ENCODE measurements around the gene CPLX1.

The CPLX1 gene

GRCh38 chr4:824461-825062 is 1.4 kb downstream of the CPLX1 start:
- no peak for TF ChIP-seq CTCF (conservative IDR thresholded peaks at IDR 0.05; ENCODE audit: low read depth, low read length)
- no peak overlapping the region for H3K4me3 ChIP-seq (ENCODE audit: low read length)
- DNase-seq (ENCODE audit: low read depth) = no peak

GRCh38 chr4:823761-824460 is 2.0 kb downstream of the CPLX1 start:
- H3K4me3 ChIP-seq (ENCODE audit: low read length) = no peak overlapping the region
- TF ChIP-seq CTCF (conservative IDR thresholded peaks at IDR 0.05; ENCODE audit: low read depth, low read length) = no peak
- no peak for DNase-seq (ENCODE audit: low read depth)

GRCh38 chr4:823176-823760 is 2.7 kb downstream of the CPLX1 start:
- DNase-seq (ENCODE audit: low read depth) = no peak

GRCh38 chr4:822361-823175 is 3.4 kb downstream of the CPLX1 start:
- DNase-seq (ENCODE audit: low read depth) = no peak
- no peak overlapping the region for H3K4me3 ChIP-seq (ENCODE audit: low read length)

More at GRCh38 chr4:823176-823760, 2.7 kb downstream of the CPLX1 start:
- no peak overlapping the region for H3K4me3 ChIP-seq (ENCODE audit: low read length)
- no peak for TF ChIP-seq CTCF (conservative IDR thresholded peaks at IDR 0.05; ENCODE audit: low read depth, low read length)

GRCh38 chr4:821631-822030 is 4.3 kb downstream of the CPLX1 start:
- TF ChIP-seq CTCF (conservative IDR thresholded peaks at IDR 0.05; ENCODE audit: low read depth, low read length) = no peak
- H3K4me3 ChIP-seq (ENCODE audit: low read length) = no peak overlapping the region
- DNase-seq (ENCODE audit: low read depth) = no peak

More at GRCh38 chr4:822361-823175, 3.4 kb downstream of the CPLX1 start:
- no peak for TF ChIP-seq CTCF (conservative IDR thresholded peaks at IDR 0.05; ENCODE audit: low read depth, low read length)

GRCh38 chr4:821181-821591 is 4.7 kb downstream of the CPLX1 start:
- no peak for DNase-seq (ENCODE audit: low read depth)
- no peak overlapping the region for H3K4me3 ChIP-seq (ENCODE audit: low read length)
- TF ChIP-seq CTCF (conservative IDR thresholded peaks at IDR 0.05; ENCODE audit: low read depth, low read length) = no peak
